Neutrophil (primary cell): ENCODE measurements around the gene ASB6.

Experiments used
- H3K27ac ChIP-seq: fragments of 200-600 bp; sonication (generic); 2 replicates; pipeline ENCODE4 v1.5.1; 2016; ENCODE audit warnings: mild to moderate bottlenecking, moderate library complexity
- H3K27me3 ChIP-seq: fragments of 200-600 bp; sonication (generic); 2 replicates; pipeline ENCODE4 v1.6.0; 2016; ENCODE audit warnings: mild to moderate bottlenecking
- H3K36me3 ChIP-seq: fragments of 200-600 bp; sonication (generic); 2 replicates; pipeline ENCODE4 v1.5.1; 2017
- H3K4me1 ChIP-seq, 2 experiments: fragments of 200-600 bp in 1 of 2; sonication (generic) in 1 of 2; 1 replicate in 1 of 2; 2 replicates in 1 of 2; pipeline versions ENCODE4 v1.5.1 to v1.6.1; 2013 to 2016; ENCODE audit warnings: low read depth in 1 of 2, low read length in 1 of 2, mild to moderate bottlenecking in 1 of 2, moderate library complexity in 1 of 2; ENCODE audit not compliant: control insufficient read depth in 1 of 2, insufficient read depth in 1 of 2
- H3K4me3 ChIP-seq, 2 experiments: fragments of 200-600 bp in 1 of 2; sonication (generic) in 1 of 2; 1 replicate in 1 of 2; 2 replicates in 1 of 2; pipeline ENCODE4 v1.5.1; 2013 to 2016; ENCODE audit warnings: low read depth in 1 of 2, low read length in 1 of 2, mild to moderate bottlenecking in 1 of 2, moderate library complexity in 1 of 2
- H3K9me3 ChIP-seq: fragments of 200-600 bp; sonication (generic); 2 replicates; pipeline ENCODE4 v1.5.1; 2016
- TF ChIP-seq, protein P1 (sequence below): fragments of 200-600 bp; sonication (generic); IDR thresholded peaks from 2 replicates; pipeline ENCODE4 v1.5.1; 2016; ENCODE audit warnings: antibody characterized with exemption

The ASB6 gene

DNA sequence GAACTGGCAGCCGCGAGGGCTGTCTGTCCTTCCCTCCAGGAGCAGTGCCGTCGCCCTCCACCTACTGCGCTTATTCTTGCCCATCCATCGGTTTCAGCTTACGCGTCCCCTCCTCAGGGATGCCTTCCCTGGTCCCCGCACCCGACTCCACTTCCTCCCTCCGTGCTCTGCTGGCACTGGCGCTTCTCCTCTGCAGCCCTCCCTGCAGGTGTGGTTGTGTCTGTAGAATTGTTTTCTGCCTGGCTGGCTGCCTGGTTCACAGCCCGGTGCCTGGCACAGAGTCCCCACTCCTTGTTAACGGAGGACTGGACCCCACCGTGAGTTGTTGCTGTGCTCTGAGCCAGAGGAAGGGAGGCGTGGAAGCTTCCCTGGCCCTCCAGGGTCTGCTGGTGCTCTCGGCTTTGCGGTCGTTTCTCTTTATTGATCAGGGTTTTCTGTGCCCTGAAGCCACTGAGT, 10.2 kb downstream of the ASB6 start:
- peaks cover 23% of the 10 kb centered on the region in 2 experiments for H3K4me1 ChIP-seq
- H3K36me3 ChIP-seq: peaks cover 46% of the 10 kb centered on the region
- no peak overlapping the region for H3K27ac ChIP-seq
- no peaks in the 10 kb centered on the region for H3K9me3 ChIP-seq
- TF ChIP-seq, protein P1, sequence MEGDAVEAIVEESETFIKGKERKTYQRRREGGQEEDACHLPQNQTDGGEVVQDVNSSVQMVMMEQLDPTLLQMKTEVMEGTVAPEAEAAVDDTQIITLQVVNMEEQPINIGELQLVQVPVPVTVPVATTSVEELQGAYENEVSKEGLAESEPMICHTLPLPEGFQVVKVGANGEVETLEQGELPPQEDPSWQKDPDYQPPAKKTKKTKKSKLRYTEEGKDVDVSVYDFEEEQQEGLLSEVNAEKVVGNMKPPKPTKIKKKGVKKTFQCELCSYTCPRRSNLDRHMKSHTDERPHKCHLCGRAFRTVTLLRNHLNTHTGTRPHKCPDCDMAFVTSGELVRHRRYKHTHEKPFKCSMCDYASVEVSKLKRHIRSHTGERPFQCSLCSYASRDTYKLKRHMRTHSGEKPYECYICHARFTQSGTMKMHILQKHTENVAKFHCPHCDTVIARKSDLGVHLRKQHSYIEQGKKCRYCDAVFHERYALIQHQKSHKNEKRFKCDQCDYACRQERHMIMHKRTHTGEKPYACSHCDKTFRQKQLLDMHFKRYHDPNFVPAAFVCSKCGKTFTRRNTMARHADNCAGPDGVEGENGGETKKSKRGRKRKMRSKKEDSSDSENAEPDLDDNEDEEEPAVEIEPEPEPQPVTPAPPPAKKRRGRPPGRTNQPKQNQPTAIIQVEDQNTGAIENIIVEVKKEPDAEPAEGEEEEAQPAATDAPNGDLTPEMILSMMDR: no peak
- no peaks in the 10 kb centered on the region for H3K27me3 ChIP-seq
- no peak overlapping the region for H3K4me3 ChIP-seq

GRCh38 chr9:129630967-129631673, 10.8 kb downstream of the ASB6 start:
- Histone ChIP-seq H3K9me3 (no peaks in the 10 kb centered on the region), H3K36me3 (peaks cover 40% of the 10 kb centered on the region), H3K27ac (no peak overlapping the region), H3K4me1 (peaks cover 28 to 29% of the 10 kb centered on the region in 2 experiments), H3K4me3 (no peak overlapping the region), H3K27me3 (no peaks in the 10 kb centered on the region)
- TF ChIP-seq, protein P1: no peak

DNA sequence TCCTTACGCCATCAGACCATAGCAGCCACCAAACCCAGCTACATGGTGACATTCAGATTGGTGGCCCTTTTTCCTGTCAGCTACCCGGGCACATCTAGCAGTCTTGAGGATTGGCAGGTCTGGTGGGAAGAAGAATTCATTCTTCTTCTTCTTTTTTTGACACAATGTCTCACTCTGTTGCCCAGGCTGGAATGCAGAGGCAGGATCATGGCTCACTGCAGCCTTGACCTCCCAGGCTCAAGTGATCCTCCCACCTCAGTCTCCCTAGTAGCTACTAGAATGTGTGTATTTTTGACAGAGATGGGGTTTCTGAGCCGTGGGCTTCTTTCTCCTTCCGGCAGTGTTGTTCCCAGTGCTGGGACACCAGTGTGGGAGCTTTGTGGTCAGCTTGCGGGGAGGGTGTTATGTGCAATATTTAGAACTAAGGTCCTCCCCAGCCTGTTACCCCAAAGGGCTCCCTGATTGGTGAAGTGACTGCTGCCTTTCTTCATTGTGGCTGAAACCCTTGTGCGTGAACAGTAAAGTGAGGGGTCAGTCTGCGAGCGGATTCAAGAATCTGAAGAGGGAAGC, 12.6 kb downstream of the ASB6 start:
- H3K4me1 ChIP-seq: peaks cover 43 to 44% of the 10 kb centered on the region in 2 experiments
- H3K4me3 ChIP-seq: no peak overlapping the region
- no peak overlapping the region for H3K27ac ChIP-seq
- TF ChIP-seq, protein P1: no peak
- no peaks in the 10 kb centered on the region for H3K9me3 ChIP-seq
- H3K27me3 ChIP-seq: no peaks in the 10 kb centered on the region
- peaks cover 22% of the 10 kb centered on the region for H3K36me3 ChIP-seq

- H3K4me3 ChIP-seq: no peak overlapping the region
- H3K27ac ChIP-seq: no peak overlapping the region
- no peaks in the 10 kb centered on the region for H3K9me3 ChIP-seq
- peaks cover 16% of the 10 kb centered on the region for H3K36me3 ChIP-seq
- TF ChIP-seq, protein P1: no peak
- no peaks in the 10 kb centered on the region for H3K27me3 ChIP-seq
- H3K4me1 ChIP-seq: peaks cover 49 to 50% of the 10 kb centered on the region in 2 experiments
Observed at GRCh38 chr9:129628709-129629108, 13.2 kb downstream of the ASB6 start.

- Histone ChIP-seq H3K27me3 (no peaks in the 10 kb centered on the region), H3K4me1 (peaks cover 55% of the 10 kb centered on the region in 2 experiments), H3K4me3 (peak overlapping the region in 1 of 2 experiments; percentile 80), H3K9me3 (no peaks in the 10 kb centered on the region), H3K27ac (peak overlapping the region; percentile 97), H3K36me3 (peaks cover 9% of the 10 kb centered on the region)
- TF ChIP-seq, protein P1: no peak
Observed at GRCh38 chr9:129627556-129628440, 14.2 kb downstream of the ASB6 start.
